GM23248 (cell line): Measurements from ENCODE around the gene IGIP.

ENCODE experiments used
- EZH2 ChIP-seq: fragments of 200-600 bp; sonication (generic); IDR thresholded peaks from 2 replicates; pipeline ENCODE4 v1.6.1; 2018; ENCODE audit warnings: antibody characterized with exemption, mild to moderate bottlenecking; ENCODE audit not compliant: insufficient read depth, poor library complexity, severe bottlenecking
- EZH2phosphoT487 ChIP-seq: fragments of 200-600 bp; sonication (generic); IDR thresholded peaks from 2 replicates; pipeline ENCODE4 v1.6.1; 2018; ENCODE audit warnings: antibody characterized with exemption, moderate library complexity, mild to moderate bottlenecking, low read depth; ENCODE audit not compliant: insufficient read depth

- no peak for TF ChIP-seq EZH2phosphoT487
- no peak for TF ChIP-seq EZH2
Observed at GRCh38 chr5:140153255-140153654, 27.5 kb downstream of the IGIP start.
